GM23338 (cell line): ENCODE measurements around the gene TMEM120B. TPM values are rescaled to one million over a fixed set of nuclear protein-coding genes. Genes with fewer than 3 reads are reported as not detected.

Experiments
- ATAC-seq: fragments of 200-7000 bp; cut with Tn5 transposase; 3 replicates; pipeline ENCODE4 v1.9.1; 2020
- DNase-seq: peaks from one replicate; pipeline ENCODE4 v3.0.0-alpha.2; 2015; ENCODE audit warnings: low spot score
- H2AFZ ChIP-seq: fragments of 200-600 bp; sonication (generic); 2 replicates; pipeline ENCODE4 v1.8.0; 2016; ENCODE audit warnings: antibody characterized with exemption, mild to moderate bottlenecking, moderate library complexity
- H3F3A ChIP-seq: fragments of 200-600 bp; sonication (generic); replicated peaks from 2 replicates; pipeline ENCODE4 v1.8.0; 2017; ENCODE audit warnings: antibody characterized with exemption, mixed run types, low read depth
- H3K27ac ChIP-seq: fragments of 200-600 bp; sonication (generic); 2 replicates; pipeline ENCODE4 v1.6.1; 2016; ENCODE audit warnings: low read depth
- H3K27me3 ChIP-seq: fragments of 200-600 bp; sonication (generic); 2 replicates; pipeline ENCODE4 v1.8.0; 2016; ENCODE audit warnings: mild to moderate bottlenecking, mixed run types, moderate library complexity; ENCODE audit not compliant: insufficient read depth
- H3K36me3 ChIP-seq: fragments of 200-600 bp; sonication (generic); 2 replicates; pipeline ENCODE4 v1.8.0; 2016; ENCODE audit warnings: mild to moderate bottlenecking; ENCODE audit not compliant: insufficient read depth
- H3K4me1 ChIP-seq: fragments of 200-600 bp; sonication (generic); 2 replicates; pipeline ENCODE4 v1.8.0; 2016; ENCODE audit warnings: mild to moderate bottlenecking, moderate library complexity; ENCODE audit not compliant: insufficient read depth
- H3K4me2 ChIP-seq: fragments of 200-600 bp; sonication (generic); 2 replicates; pipeline ENCODE4 v1.7.1; 2017; ENCODE audit warnings: mixed run types
- H3K4me3 ChIP-seq: fragments of 200-600 bp; sonication (generic); 2 replicates; pipeline ENCODE4 v1.6.1; 2016; ENCODE audit warnings: mixed run types
- H3K79me2 ChIP-seq: fragments of 200-600 bp; sonication (generic); replicated peaks from 2 replicates; pipeline ENCODE4 v1.8.0; 2017; ENCODE audit warnings: mild to moderate bottlenecking; ENCODE audit not compliant: insufficient read depth
- H3K9me2 ChIP-seq: fragments of 200-600 bp; sonication (generic); 2 replicates; pipeline ENCODE4 v1.8.0; 2017; ENCODE audit not compliant: insufficient read depth
- H4K20me1 ChIP-seq: fragments of 200-600 bp; sonication (generic); replicated peaks from 2 replicates; pipeline ENCODE4 v1.8.0; 2017; ENCODE audit warnings: mild to moderate bottlenecking; ENCODE audit not compliant: insufficient read depth
- H3K27ac Mint-ChIP-seq: 2 replicates; pipeline ENCODE4 v1.8.0; 2020; ENCODE audit warnings: inconsistent platforms, mild to moderate bottlenecking, moderate library complexity, mixed read lengths
- H3K27me3 Mint-ChIP-seq: 3 replicates; pipeline ENCODE4 v1.8.0; 2022; ENCODE audit warnings: low read depth, mild to moderate bottlenecking, moderate library complexity, mixed read lengths, inconsistent platforms; ENCODE audit not compliant: insufficient read depth, poor library complexity
- H3K36me3 Mint-ChIP-seq: 3 replicates; pipeline ENCODE4 v1.8.0; 2021; ENCODE audit warnings: low read depth, mild to moderate bottlenecking, inconsistent platforms, moderate library complexity, mixed read lengths
- H3K4me1 Mint-ChIP-seq: 3 replicates; pipeline ENCODE4 v1.8.0; 2020; ENCODE audit warnings: mild to moderate bottlenecking, inconsistent platforms, mixed read lengths
- H3K4me3 Mint-ChIP-seq: 3 replicates; pipeline ENCODE4 v1.8.0; 2021; ENCODE audit warnings: moderate library complexity, mild to moderate bottlenecking, inconsistent platforms, mixed read lengths
- H3K9me3 Mint-ChIP-seq: 3 replicates; pipeline ENCODE4 v1.8.0; 2020; ENCODE audit warnings: moderate library complexity, mild to moderate bottlenecking, inconsistent platforms, mixed read lengths
- CREB1 ChIP-seq: fragments of 250-450 bp; sonication (Bioruptor Pico); IDR thresholded peaks from 2 replicates; pipeline ENCODE4 v1.5.0; 2020; ENCODE audit warnings: low read depth, mild to moderate bottlenecking, moderate library complexity
- CTCF ChIP-seq, 2 experiments: fragments of 200-600 bp in 1 of 2; sonication (generic) in 1 of 2; conservative IDR thresholded peaks; 2 replicates each; pipeline versions ENCODE4 v1.5.1 to v1.6.1; 2016 to 2017; ENCODE audit warnings: antibody characterized with exemption in 2 of 2, low read depth in 2 of 2, mild to moderate bottlenecking in 2 of 2, moderate library complexity in 1 of 2
- EZH2 ChIP-seq: fragments of 200-600 bp; sonication (generic); IDR thresholded peaks from one replicate; pipeline ENCODE4 v1.8.0; 2017; ENCODE audit warnings: antibody characterized with exemption, mild to moderate bottlenecking, low read depth; ENCODE audit not compliant: unreplicated experiment
- EZH2phosphoT487 ChIP-seq: fragments of 200-600 bp; sonication (generic); IDR thresholded peaks from one replicate; pipeline ENCODE4 v1.8.1; 2018; ENCODE audit warnings: antibody characterized with exemption; ENCODE audit not compliant: unreplicated experiment
- JUNB ChIP-seq: IDR thresholded peaks from one replicate; pipeline ENCODE4 v1.6.1; 2016; ENCODE audit warnings: antibody characterized with exemption; ENCODE audit not compliant: unreplicated experiment
- NANOG ChIP-seq: IDR thresholded peaks from 2 replicates; pipeline ENCODE4 v1.6.1; 2016; ENCODE audit warnings: antibody characterized with exemption, borderline replicate concordance
- POLR2AphosphoS5 ChIP-seq: IDR thresholded peaks from 2 replicates; pipeline ENCODE4 v1.6.1; 2016; ENCODE audit warnings: antibody characterized with exemption, low read depth
- STAT1 ChIP-seq: IDR thresholded peaks from one replicate; pipeline ENCODE4 v1.6.1; 2016; ENCODE audit warnings: antibody characterized with exemption; ENCODE audit not compliant: unreplicated experiment
- ZNF114 ChIP-seq: fragments of 250-450 bp; sonication (Bioruptor Pico); IDR thresholded peaks from 2 replicates; pipeline ENCODE4 v1.5.0; 2020; ENCODE audit warnings: mild to moderate bottlenecking, moderate library complexity
- ZNF331 ChIP-seq: fragments of 250-450 bp; sonication (Bioruptor Pico); IDR thresholded peaks from 2 replicates; pipeline ENCODE4 v1.5.0; 2020; ENCODE audit warnings: low read depth, mild to moderate bottlenecking, moderate library complexity
- ZNF462 ChIP-seq: fragments of 250-450 bp; sonication (Bioruptor Pico); IDR thresholded peaks from 2 replicates; pipeline ENCODE4 v1.5.0; 2020; ENCODE audit warnings: mild to moderate bottlenecking, moderate library complexity
- polyA plus RNA-seq: library from polyadenylated mRNA; unstranded; fragments of >200 nt; fragmentation: Nextera tagmentation; extraction: Ambion mirVana; gene quantifications from 2 replicates; pipeline ENCODE4 v1.2.1, GENCODE V29; 2016
- total RNA-seq: library from RNA; depleted of rRNA; stranded (reverse); fragments of >200 nt; shearing (Covaris generic); gene quantifications from 2 replicates; pipeline ENCODE4 v1.2.3, GENCODE V29; 2014
- TF ChIP-seq, protein P1 (sequence below): IDR thresholded peaks from 2 replicates; pipeline ENCODE4 v1.6.1; 2016; ENCODE audit warnings: antibody characterized with exemption
- TF ChIP-seq, protein P2 (sequence below): IDR thresholded peaks from one replicate; pipeline ENCODE4 v1.6.1; 2018; ENCODE audit warnings: antibody characterized with exemption; ENCODE audit not compliant: unreplicated experiment

TMEM120B gene
- total and polyA plus RNA-seq, 2 experiments from 2014 or later = 15.0 to 36.0 TPM

GRCh38 chr12:121678305-121678704, 34.2 kb upstream of the TMEM120B start:
- peak overlapping the region; percentile 51; the same call in 1 of the 2 replicates for H3K27ac Mint-ChIP-seq
- Histone ChIP-seq H3K4me1 (0 out of 2 replicates have a peak, but pooled peaks cover 4% of the 10 kb centered on the region), H3K9me2 (no peaks in the 10 kb centered on the region), H3F3A (0 out of 2 replicates have a peak, but pooled peaks cover 7% of the 10 kb centered on the region), H2AFZ (no peak overlapping the region; the same call in 1 of the 2 replicates), H3K27me3 (no peaks in the 10 kb centered on the region), H3K27ac (peak overlapping the region; percentile 16; the same call in 1 of the 2 replicates), H4K20me1 (no peaks in the 10 kb centered on the region), H3K79me2 (no peaks in the 10 kb centered on the region), H3K36me3 (no peaks in the 10 kb centered on the region), H3K4me3 (no peak overlapping the region), H3K4me2 (no peak overlapping the region)
- no peaks in the 10 kb centered on the region; the same call in 2 of the 3 replicates for H3K9me3 Mint-ChIP-seq
- no peak overlapping the region for H3K4me3 Mint-ChIP-seq
- H3K36me3 Mint-ChIP-seq = no peaks in the 10 kb centered on the region; the same call in 2 of the 3 replicates
- no peak for ATAC-seq
- TF ChIP-seq JUNB (no peak), CREB1 (CRISPR knock-in tag) (no peak), EZH2phosphoT487 (no peak), ZNF331 (CRISPR knock-in tag) (no peak), ZNF114 (no peak), NANOG (no peak), STAT1 (no peak), ZNF462 (CRISPR knock-in tag) (no peak), CTCF (conservative IDR thresholded peaks at IDR 0.05; ENCODE audit: low read depth in 2 of 2) (no peak), POLR2AphosphoS5 (no peak), EZH2 (no peak)
- TF ChIP-seq, protein P1, sequence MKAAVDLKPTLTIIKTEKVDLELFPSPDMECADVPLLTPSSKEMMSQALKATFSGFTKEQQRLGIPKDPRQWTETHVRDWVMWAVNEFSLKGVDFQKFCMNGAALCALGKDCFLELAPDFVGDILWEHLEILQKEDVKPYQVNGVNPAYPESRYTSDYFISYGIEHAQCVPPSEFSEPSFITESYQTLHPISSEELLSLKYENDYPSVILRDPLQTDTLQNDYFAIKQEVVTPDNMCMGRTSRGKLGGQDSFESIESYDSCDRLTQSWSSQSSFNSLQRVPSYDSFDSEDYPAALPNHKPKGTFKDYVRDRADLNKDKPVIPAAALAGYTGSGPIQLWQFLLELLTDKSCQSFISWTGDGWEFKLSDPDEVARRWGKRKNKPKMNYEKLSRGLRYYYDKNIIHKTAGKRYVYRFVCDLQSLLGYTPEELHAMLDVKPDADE = no peak
- TF ChIP-seq, protein P2, sequence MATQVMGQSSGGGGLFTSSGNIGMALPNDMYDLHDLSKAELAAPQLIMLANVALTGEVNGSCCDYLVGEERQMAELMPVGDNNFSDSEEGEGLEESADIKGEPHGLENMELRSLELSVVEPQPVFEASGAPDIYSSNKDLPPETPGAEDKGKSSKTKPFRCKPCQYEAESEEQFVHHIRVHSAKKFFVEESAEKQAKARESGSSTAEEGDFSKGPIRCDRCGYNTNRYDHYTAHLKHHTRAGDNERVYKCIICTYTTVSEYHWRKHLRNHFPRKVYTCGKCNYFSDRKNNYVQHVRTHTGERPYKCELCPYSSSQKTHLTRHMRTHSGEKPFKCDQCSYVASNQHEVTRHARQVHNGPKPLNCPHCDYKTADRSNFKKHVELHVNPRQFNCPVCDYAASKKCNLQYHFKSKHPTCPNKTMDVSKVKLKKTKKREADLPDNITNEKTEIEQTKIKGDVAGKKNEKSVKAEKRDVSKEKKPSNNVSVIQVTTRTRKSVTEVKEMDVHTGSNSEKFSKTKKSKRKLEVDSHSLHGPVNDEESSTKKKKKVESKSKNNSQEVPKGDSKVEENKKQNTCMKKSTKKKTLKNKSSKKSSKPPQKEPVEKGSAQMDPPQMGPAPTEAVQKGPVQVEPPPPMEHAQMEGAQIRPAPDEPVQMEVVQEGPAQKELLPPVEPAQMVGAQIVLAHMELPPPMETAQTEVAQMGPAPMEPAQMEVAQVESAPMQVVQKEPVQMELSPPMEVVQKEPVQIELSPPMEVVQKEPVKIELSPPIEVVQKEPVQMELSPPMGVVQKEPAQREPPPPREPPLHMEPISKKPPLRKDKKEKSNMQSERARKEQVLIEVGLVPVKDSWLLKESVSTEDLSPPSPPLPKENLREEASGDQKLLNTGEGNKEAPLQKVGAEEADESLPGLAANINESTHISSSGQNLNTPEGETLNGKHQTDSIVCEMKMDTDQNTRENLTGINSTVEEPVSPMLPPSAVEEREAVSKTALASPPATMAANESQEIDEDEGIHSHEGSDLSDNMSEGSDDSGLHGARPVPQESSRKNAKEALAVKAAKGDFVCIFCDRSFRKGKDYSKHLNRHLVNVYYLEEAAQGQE = no peak
- peaks cover 21% of the 10 kb centered on the region for H3K4me1 Mint-ChIP-seq
- no peak for DNase-seq
- peaks cover 6% of the 10 kb centered on the region for H3K27me3 Mint-ChIP-seq
